ENCODE measurements around the gene NECTIN3.

The NECTIN3 gene

GRCh38 chr3:111080413-111080812, 8.8 kb downstream of the NECTIN3 start:
- peak; percentile 43 for TF ChIP-seq CTCF (IDR thresholded peaks at IDR 0.05; ENCODE audit: control insufficient read depth, insufficient read depth, low read depth, low read length, missing control alignments)
- H3K4me3 ChIP-seq (ENCODE audit: control insufficient read depth, low read depth, low read length): no peak overlapping the region
- DNase-seq (ENCODE audit: low read depth): no peak

GRCh38 chr3:111081008-111081545, 9.5 kb downstream of the NECTIN3 start:
- TF ChIP-seq CTCF (IDR thresholded peaks at IDR 0.05; ENCODE audit: control insufficient read depth, insufficient read depth, low read depth, low read length, missing control alignments): no peak
- no peak for DNase-seq (ENCODE audit: low read depth)

GRCh38 chr3:111084911-111085310, 13.3 kb downstream of the NECTIN3 start:
- no peak overlapping the region for H3K4me3 ChIP-seq (ENCODE audit: control insufficient read depth, low read depth, low read length)
- no peak for TF ChIP-seq CTCF (IDR thresholded peaks at IDR 0.05; ENCODE audit: control insufficient read depth, insufficient read depth, low read depth, low read length, missing control alignments)
- DNase-seq (ENCODE audit: low read depth): no peak

More at GRCh38 chr3:111081008-111081545, 9.5 kb downstream of the NECTIN3 start:
- H3K4me3 ChIP-seq (ENCODE audit: control insufficient read depth, low read depth, low read length): no peak overlapping the region

GRCh38 chr3:111087924-111088469, 16.4 kb downstream of the NECTIN3 start:
- TF ChIP-seq CTCF (IDR thresholded peaks at IDR 0.05; ENCODE audit: control insufficient read depth, insufficient read depth, low read depth, low read length, missing control alignments): no peak

GRCh38 chr3:111096487-111097209, 25.0 kb downstream of the NECTIN3 start:
- no peak for TF ChIP-seq CTCF (IDR thresholded peaks at IDR 0.05; ENCODE audit: control insufficient read depth, insufficient read depth, low read depth, low read length, missing control alignments)
- no peak for DNase-seq (ENCODE audit: low read depth)
- H3K4me3 ChIP-seq (ENCODE audit: control insufficient read depth, low read depth, low read length): no peak overlapping the region

More at GRCh38 chr3:111087924-111088469, 16.4 kb downstream of the NECTIN3 start:
- H3K4me3 ChIP-seq (ENCODE audit: control insufficient read depth, low read depth, low read length): no peak overlapping the region
- no peak for DNase-seq (ENCODE audit: low read depth)

- TF ChIP-seq CTCF (IDR thresholded peaks at IDR 0.05; ENCODE audit: control insufficient read depth, insufficient read depth, low read depth, low read length, missing control alignments): no peak
- no peak overlapping the region for H3K4me3 ChIP-seq (ENCODE audit: control insufficient read depth, low read depth, low read length)
- DNase-seq (ENCODE audit: low read depth): no peak
These were observed 32.2 kb downstream of the NECTIN3 start for GRCh38 chr3:111103807-111104206.

All from AG09309 (cell line).